GM18868 (cell line): ENCODE data around the gene FBH1.
"Not testable (repeated sequence)": the region's sequence is repeated elsewhere in the genome, so short reads cannot be mapped to it uniquely, and the experiment has no call there.

Experiments
- ATAC-seq: cut with Tn5 transposase; IDR thresholded peaks from one replicate; pipeline ENCODE4 v1.9.1; 2021; ENCODE audit warnings: mild to moderate bottlenecking, moderate library complexity; ENCODE audit not compliant: unreplicated experiment

Gene FBH1

DNA sequence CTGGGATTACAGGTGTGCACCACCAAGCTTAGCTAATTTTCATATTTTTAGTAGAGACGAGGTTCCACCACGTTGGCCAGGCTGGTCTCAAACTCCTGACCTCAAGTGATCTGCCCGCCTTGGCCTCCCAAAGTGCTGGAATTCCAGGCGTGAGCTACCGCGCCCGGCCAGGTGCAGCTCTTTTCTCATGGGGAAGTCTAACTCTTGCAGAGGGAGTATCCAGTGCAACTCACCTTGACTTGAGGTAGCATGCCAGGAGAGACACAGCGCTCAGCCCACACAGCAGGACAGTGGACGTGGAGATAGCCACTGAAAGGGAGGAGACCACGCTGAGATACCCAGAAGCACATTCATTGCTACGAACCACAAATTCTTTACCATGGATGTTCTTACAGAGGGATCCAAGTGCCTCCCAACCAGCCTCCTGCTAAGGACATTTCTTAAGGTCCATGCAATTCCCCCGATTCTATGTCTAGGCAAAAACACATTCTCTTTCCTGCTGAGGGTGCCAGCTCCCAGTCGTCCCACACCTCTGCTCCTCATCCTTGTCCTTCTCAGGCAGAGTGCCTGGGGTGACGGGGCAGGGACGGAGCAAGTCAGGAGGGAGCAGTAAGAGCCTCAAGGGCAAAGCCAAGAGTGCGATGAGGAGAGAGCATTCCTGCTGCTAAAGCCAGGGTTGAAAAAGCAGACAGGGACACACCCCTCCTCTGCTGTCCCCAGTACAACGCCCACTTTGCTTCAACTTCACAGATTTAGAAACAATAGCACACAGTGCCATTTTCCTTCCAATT lies 66.3 kb downstream of the FBH1 start:
- no peak for ATAC-seq

DNA sequence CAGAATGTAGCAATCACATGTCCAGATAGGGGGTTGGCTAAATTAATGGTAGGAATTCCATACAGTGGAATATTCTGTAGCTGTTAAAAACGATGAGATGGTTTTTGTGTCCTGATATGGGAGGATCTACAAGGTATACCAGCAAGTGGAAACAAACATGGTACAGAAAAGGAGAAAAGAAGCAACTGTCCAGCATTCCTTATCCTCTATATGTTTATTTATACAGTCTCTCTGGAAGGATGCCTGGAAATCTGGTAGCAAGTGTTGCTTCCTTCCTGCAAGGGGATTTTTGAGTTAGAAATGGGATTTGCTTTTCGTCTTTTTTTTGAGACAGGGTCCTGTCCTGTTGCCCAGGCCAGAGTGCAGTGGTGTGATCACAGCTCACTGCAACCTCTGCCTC lies 68.0 kb downstream of the FBH1 start:
- ATAC-seq = no peak

DNA sequence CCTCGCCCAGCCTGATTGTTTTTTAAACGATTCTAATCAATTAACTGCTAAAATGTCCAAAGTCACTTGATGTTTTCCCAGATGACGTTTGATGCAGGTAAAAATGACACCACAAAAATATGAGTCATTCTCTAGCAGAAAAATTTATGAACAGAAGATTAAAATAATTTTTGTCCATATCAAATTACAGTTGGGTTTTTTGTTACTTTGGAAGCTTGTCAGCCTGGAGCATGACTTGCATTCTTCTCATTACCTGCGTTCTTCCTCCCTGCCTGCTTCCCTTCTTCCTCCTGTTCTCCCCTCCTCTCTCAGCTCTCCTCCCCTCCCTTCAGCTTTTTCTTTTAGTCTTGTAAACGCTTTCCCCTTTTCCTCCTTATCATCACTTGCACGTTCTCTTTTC lies 68.6 kb downstream of the FBH1 start:
- ATAC-seq = no peak

DNA sequence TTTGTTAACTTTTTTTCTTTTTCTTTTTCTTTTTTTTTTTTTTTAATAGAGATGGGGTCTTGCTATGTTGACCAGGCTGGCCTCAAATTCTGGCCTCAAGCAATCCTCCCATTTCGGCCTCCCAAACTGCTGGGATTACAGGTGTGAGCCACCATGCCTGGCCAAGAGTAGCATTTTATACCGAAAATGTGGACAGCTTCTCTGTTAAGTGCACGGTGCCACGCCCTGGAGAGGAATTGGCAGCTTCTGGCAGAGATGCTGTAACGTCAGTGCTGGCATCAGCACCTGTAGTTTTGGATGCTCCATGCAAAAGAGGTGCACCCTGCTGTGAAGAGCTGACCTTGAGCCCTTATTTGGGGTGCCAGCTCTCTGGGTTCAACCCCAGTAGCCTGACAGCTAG lies 69.1 kb downstream of the FBH1 start:
- no peak for ATAC-seq

DNA sequence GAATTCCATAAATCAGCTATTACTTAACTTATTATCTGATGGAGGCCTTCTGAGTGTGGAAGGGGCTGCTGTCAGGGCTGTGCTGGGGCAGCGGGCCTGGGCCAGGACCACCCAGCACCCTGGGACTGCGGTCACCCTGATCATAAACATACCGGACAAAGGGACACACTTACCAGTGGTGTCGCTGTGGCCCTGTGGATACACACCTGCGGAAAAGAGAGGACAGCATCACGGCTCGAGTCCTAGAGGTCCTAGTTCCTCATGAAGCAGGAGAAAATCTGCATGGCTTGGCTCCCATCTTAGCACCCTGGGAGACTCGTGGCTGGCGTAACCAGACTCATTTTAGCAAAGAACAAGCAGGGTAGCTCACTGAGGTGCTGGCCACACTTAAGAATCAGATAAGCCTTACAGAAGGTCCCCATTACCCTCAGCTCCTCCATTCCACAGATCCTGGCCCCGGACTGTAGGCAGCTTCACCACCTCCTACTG lies 69.6 kb downstream of the FBH1 start:
- ATAC-seq = no peak

DNA sequence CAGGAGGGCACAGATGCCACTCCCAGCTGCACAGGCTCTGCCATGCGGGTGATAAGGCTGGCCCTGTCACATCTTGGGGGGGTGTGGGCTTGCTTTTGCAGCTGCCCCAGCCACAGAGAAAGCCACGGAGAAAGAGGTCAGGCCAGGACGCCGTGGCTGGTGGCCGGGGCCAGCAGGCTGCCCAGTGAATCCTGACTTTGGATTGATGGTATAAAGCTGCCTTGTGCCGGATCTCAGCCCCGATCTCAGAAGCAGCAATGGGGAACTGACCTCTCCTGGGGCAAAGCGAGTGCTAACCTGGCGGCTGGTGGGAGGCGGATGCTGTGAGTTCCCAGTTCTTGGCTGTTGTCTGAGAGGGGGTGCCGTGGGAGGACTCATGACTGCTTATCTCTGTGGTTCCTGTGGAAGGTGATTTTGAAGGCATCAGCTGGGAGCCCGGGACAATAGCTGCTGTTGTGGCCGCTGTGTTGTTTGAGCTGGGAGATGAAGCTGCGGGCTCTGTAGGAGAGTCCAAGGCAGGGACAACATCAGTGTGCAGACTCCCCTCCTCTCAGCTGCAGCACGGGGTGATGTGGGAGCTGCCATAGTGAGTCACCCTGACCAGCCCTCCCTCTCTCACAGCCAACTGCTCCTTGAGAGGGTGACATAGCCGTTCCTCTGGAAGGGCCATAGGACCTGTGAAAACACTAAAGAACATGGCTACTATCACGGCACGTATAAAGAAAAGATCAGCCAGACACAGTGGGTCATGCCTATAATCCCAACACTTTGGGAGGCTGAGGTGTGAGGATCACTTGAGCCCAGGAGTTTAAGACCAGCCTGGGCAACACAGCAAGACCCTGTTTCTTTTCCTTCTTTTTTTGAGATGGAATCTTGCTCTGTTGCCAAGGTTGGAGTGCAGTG lies 70.3 kb downstream of the FBH1 start:
- ATAC-seq = no peak

DNA sequence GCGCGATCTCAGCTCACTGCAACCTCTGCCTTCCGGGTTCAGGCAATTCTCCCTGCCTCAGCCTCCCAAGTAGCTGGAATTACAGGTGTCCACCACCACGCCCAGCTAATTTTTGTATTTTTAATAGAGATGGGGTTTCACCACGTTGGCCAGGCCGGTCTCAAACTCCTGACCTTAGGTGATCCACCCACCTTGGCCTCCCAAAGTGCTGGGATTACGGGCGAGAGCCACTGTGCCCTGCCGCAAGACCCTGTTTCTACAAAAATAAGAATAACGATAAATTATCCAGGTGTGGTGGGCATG lies 70.9 kb downstream of the FBH1 start:
- ATAC-seq = not testable (repeated sequence)

DNA sequence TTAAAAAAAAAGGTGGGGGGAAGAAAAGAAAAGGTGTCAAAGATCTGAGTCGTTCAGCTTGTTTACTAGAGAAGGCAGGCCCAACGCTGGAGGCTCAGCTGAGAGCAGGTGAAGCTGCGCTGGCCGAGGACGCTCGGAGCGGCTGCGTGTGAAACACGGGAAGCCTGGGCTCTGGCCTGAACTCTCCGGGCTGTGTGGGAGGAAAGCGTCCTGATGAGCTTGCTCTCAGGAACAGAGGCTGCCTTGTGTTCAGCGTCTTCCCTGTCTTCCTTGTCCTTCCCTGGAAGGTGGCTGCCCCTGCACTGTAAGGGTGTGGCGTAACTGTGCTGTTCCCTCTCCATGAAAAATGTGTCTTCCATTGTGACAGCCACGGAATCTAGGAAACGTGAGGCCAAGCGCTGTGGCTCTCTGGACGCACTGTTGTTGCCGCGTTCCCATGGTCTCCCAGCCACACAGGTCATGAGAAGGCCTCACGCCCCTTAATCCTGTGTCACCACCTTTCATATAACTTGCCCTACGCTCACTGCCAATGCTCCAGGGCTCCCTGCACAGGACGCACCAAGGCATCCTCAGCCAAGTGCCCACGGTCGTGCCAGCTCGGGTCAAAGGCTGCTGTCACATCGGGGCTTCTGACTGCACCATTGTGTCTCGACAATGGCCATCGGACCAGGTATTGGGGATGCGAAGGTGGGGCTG lies 71.5 kb downstream of the FBH1 start:
- ATAC-seq = no peak

DNA sequence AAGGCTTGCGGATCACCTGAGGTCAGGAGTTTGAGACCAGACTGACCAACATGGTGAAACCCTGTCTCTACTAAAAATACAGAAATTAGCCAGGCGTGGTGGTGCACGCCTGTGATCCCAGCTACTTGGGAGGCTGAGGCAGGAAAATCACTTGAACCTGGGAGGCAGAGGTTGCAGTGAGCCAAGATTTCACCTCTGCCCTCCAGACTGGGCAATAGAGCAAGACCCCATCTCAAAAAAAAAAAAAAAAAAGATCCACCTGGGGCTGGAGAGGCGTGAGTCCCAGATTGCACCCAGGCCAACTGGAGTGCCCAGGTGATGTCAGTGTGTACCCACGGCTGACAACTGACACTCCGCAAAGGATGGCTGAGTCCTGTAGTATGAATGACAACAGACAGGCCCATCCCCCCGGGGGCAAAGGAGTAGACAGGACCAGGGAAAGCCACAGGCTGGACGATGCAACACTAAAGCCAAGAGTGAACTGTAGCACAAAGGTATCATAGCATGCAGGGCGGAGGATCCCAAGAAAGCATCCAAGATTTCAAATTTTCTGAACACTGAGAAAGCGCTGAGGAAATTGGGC lies 72.4 kb downstream of the FBH1 start:
- not testable (repeated sequence) for ATAC-seq

DNA sequence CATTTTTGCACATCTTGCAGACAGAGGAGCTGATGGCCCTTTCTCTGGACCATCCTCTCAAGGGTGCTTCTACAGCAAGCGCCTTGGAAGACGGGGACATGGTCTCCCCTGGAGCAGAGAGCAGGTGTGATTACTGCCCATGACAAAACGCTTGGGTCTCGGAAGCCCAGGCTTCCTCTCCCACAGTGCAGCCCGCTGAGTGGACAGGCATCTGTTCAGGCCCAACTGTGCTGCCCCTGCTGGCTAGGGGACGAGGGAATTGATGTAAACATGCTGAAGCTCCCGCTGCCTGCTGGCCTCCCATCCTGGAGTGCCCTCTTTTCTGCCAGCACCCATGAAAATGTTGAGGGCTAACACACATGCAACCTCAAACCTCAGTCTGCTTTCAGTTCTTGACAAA lies 73.0 kb downstream of the FBH1 start:
- no peak for ATAC-seq

DNA sequence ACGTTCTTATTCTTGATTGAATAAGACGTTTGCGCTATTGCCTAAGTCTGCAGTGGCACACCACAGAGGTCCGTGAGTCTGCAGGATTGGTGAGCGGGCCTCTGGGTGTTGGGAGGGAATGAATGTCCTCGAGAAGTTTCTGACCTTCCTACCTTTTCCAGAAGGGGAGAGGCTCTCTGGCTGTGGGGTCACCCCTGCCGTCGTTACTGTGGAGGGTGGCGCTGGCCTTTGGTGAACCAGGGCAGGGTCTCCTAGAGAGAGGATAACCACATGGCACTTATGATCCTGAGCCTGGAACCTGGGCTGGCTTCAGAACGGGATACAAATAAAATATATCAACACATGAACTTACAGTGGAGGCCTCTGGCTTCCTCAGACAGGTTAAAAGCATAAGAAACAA lies 73.5 kb downstream of the FBH1 start:
- no peak for ATAC-seq

DNA sequence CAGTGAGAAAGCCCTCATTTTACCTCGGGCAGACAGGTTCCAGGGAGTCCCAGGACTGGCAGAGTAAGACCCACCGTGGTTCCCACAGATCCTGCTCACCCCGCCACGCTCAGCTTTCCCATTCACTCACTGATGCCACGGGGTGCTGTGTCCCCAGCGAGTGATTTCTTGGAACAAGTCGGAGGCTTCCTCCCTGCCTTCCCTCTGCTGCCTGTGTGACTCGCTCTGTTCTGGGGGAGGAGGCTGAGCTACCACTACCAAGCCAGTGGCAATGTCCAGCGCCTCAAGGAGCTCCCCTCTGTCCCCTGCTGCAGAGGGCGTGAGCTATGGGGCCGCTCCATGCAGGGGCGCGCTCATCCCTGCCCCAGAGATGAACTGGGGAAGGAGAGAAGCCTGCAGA lies 74.7 kb downstream of the FBH1 start:
- ATAC-seq = no peak

DNA sequence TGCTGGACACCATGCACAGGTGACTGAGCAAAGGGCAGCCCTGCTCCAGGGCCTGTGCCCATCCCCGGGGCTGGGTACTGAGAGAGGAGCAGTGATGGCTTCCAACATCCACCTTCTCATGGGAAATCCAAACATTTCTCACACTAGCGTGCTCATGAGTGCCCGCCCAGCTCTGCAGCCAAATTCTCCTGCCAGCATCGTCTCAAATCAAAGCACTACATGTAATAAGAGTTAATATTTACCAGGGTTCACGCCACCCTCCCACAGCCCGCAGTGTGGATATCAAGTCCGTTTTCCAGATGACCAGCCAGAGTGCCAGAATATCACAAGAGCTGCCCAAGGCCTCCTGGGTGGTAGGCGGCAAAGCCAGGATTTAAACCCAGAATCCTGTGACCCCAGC lies 75.2 kb downstream of the FBH1 start:
- ATAC-seq = no peak

DNA sequence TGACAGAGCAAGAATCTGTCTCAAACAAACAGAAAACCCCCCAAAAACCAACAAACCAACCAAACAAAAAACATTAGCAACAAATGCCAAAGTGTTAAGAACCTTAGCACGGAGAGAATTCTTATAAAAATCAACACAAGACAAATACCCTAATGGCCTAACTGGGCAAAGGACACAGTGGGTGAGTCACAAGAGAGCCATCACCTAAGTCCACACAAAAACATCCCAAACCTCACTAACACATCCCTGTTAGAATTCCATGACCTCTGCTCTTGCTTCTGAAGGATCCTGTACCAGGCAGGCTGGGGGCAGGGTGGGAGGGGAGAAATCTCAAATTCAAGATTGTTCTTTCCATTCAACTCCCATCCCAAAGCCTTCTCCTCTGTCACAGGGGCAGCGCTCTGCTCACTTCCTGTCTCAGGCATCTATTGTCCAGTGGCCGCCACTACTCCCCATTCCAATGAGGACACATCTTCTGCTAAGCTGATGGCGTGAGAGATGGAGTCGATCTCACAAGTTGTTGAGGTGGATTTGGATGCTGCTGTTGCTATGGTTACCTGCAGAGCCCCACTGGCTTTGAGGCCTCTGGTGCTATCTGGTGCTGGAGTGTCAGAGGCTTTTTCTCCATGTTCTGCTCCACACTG lies 78.1 kb downstream of the FBH1 start:
- ATAC-seq = no peak

DNA sequence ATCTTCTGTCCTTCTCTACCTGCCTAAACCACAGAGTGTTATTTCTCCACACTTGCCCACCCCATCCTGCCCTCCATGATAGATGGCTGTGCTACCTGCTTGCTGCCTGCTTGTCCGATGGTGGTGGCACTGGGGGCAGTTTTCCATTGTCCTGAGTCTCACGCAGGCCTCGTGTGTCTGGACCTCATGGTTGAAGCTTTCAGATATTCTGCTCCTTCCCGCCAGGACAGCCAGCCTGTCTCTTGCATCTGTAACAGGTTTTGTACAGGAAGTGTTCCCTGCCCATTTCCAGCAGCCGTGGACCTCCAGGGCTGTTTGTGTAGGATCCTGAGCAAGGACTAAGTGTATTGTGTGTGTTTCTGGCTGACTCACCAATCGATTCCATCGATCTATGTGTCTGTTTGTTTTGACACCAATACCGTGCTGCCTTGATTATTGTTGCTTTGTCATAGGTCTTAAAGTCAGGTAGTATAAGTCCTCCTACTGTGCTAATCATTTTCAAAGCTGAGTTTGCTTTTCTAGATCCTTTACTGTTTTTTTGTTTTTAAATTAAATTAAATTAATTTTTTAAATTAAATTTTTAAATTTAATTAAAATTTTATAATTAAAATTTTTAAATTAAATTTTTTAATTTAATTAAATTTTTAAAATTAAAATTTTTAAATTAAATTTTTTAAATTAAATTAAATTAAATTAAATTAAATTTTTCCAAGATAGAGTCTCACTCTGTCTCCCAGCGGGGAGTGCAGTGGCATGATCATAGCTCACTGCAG lies 78.8 kb downstream of the FBH1 start:
- ATAC-seq = no peak

DNA sequence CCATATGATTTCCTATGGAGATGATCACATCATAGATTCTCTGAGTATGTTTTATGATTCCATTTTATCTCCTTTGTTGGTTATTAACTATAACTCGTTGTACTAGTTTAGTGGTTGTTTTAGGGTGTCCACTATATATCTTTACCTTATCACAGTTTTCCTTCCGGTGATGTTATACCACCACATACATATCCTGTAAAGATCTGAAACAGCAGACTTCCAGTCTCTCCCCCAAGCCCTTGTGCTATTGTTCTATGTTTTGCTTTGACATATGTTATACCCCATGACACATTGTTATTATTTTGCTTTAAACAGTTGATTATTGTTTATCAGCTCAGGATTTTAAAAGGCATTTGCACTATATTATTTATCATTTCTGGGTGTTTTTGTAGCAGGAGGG lies 80.0 kb downstream of the FBH1 start:
- no peak for ATAC-seq

DNA sequence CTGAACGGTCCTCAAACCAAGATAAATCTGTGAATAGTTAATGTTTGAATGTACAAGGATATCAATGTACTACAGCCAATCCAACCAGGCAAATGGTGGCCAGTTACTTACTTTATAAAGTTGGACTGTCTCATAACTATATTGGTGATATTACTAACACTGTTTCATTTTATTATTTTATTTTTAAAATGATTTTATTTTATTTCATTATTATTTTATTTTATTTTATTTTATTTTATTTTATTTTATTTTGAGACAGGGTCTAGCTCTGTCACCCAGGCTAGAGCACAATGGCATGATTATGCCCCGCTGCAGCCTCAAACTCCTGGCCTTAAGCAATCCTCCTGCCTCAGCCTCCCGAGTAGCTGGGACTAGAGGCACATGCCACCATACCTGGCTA lies 80.5 kb downstream of the FBH1 start:
- no peak for ATAC-seq

DNA sequence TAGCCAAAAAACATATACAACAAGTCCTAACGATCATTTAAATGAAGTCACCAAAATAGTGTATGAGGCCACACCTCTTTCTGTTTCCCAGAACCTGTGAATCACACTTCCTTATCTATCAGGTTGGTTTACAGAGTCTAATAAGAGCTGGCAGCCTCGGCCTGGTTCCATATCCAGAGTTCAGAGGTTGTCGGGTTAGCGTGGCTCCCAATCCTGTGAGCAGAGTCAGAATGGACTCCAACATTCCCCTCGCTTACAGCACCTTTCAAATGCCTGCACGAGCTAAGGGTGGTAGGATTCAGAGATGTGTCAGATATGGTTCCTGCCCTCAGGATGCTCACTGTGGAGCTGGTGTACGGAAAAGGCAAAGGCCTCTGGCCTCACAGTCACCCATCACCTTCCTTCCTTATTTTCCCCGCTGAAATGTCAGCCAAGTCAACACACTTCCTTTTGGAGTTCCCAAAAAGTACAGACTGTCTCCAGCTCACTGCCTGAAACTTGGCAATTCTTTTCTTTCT lies 81.3 kb downstream of the FBH1 start:
- ATAC-seq = no peak

DNA sequence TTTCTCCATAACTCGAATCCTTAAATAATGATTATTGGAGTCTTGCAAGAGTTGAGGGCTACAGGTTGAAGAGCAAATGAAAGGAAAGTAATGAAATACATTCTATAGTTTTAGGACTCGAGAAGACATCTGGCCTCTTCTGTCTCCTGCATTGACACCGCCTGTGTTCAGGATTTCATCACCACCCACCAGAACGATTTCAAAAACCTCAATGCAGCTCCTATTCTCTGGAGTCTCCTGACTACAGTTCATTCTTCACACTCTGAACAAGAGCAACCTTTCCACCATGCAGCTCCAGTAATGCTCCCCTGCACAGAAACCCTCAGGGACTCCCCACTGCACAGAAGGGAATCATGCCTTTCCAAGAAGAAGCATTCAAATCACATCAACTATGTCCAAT lies 81.8 kb downstream of the FBH1 start:
- ATAC-seq = no peak

DNA sequence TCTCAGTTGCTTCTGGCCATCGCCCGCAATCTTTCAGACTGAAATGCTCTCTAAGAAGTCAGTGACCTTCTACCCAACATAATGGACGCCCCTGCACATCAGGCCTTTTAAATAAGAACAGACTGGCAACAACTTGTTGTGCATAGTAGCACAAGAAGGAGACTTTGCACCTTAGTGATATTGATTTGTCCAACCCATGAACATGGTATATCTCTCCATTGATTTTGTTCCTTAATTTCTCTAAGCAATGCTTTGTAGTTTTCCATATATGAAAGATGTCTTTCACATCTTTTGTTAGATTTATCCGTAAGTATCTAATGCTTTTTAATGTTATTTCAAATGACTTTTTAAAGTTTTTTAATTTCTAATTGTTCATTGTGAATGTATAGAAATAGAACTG lies 83.0 kb downstream of the FBH1 start:
- no peak for ATAC-seq
